Measurements from ENCODE around the gene TNRC18.
"Not testable (repeated sequence)": the region's sequence is repeated elsewhere in the genome, so short reads cannot be mapped to it uniquely, and the experiment has no call there.

DNA sequence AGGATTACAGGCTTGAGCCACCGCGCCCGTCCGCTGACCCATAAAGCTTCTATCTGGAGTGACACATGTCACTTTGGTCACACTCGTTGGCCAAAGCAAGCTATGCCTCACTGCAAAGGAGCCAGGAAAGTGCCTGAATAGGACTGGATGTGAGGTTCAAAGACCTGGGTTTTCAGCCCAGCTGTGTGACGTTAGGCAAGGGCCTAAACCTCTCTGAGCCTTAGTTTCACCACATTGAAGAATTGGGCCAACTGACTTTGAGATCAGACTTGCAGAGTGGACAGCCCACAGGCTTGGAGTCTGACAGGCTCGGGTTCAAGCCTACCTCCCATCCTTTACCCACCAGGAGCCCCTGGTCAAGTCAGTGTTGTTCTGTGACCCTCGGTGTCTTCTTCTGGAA is 135.1 kb downstream of the TNRC18 start:
- TF ChIP-seq, protein P1, sequence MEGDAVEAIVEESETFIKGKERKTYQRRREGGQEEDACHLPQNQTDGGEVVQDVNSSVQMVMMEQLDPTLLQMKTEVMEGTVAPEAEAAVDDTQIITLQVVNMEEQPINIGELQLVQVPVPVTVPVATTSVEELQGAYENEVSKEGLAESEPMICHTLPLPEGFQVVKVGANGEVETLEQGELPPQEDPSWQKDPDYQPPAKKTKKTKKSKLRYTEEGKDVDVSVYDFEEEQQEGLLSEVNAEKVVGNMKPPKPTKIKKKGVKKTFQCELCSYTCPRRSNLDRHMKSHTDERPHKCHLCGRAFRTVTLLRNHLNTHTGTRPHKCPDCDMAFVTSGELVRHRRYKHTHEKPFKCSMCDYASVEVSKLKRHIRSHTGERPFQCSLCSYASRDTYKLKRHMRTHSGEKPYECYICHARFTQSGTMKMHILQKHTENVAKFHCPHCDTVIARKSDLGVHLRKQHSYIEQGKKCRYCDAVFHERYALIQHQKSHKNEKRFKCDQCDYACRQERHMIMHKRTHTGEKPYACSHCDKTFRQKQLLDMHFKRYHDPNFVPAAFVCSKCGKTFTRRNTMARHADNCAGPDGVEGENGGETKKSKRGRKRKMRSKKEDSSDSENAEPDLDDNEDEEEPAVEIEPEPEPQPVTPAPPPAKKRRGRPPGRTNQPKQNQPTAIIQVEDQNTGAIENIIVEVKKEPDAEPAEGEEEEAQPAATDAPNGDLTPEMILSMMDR (conservative IDR thresholded peaks at IDR 0.05; ENCODE audit: low read length) = not testable (repeated sequence)
- TF ChIP-seq EZH2phosphoT487 (IDR thresholded peaks at IDR 0.05; ENCODE audit: borderline replicate concordance, low read depth, low read length) = not testable (repeated sequence)
